ENCODE data around the gene PRRT2.

- TF ChIP-seq CTCF (IDR thresholded peaks at IDR 0.05 in 8 of 11, conservative IDR thresholded peaks at IDR 0.05 in 3 of 11) (no peak), POLR2A (IDR thresholded peaks at IDR 0.05) (no peak)
These were observed 9.0 kb downstream of the PRRT2 start for GRCh38 chr16:29820730-29821642.

Measured in spleen (tissue), 7 donors.